BLaER1 treated with 17β-estradiol and CSF1 and Interleukin-3, amounts not matched to agents 10 nM and 100 nM (cell line): ENCODE measurements around the gene CD7.
A peak's percentile ranks its signal among the peaks of the same experiment; 100 is the strongest.

Experiments
- H3K27ac ChIP-seq, 11 experiments: shearing (Covaris generic); formaldehyde crosslinking; 2 replicates each; pipeline ENCODE4 v1.8.1; 2022
- H3K27me3 ChIP-seq, 11 experiments: shearing (Covaris generic); formaldehyde crosslinking; 2 replicates each; pipeline ENCODE4 v1.8.1; 2022
- H3K36me3 ChIP-seq, 11 experiments: shearing (Covaris generic); formaldehyde crosslinking; 2 replicates each; pipeline ENCODE4 v1.8.1; 2022
- H3K4me1 ChIP-seq, 10 experiments: shearing (Covaris generic); formaldehyde crosslinking; 2 replicates each; pipeline ENCODE4 v1.8.1; 2022
- H3K4me2 ChIP-seq, 11 experiments: shearing (Covaris generic); formaldehyde crosslinking; 2 replicates each; pipeline ENCODE4 v1.8.1; 2022
- H3K4me3 ChIP-seq, 10 experiments: shearing (Covaris generic); formaldehyde crosslinking; 2 replicates each; pipeline ENCODE4 v1.8.1; 2022
- H3K9ac ChIP-seq, 11 experiments: shearing (Covaris generic); formaldehyde crosslinking; 2 replicates each; pipeline ENCODE4 v1.8.1; 2022
- H3K9me3 ChIP-seq, 11 experiments: shearing (Covaris generic); formaldehyde crosslinking; replicated peaks in 1 of 11; 2 replicates each; pipeline ENCODE4 v1.8.1; 2022
- H4K20me1 ChIP-seq, 11 experiments: shearing (Covaris generic); formaldehyde crosslinking; 2 replicates each; pipeline ENCODE4 v1.8.1; 2022
- Cebpa-rat ChIP-seq, 11 experiments: shearing (Covaris generic); IDR thresholded peaks; 2 replicates each; pipeline ENCODE4 v1.8.1; 2022

Gene CD7

DNA sequence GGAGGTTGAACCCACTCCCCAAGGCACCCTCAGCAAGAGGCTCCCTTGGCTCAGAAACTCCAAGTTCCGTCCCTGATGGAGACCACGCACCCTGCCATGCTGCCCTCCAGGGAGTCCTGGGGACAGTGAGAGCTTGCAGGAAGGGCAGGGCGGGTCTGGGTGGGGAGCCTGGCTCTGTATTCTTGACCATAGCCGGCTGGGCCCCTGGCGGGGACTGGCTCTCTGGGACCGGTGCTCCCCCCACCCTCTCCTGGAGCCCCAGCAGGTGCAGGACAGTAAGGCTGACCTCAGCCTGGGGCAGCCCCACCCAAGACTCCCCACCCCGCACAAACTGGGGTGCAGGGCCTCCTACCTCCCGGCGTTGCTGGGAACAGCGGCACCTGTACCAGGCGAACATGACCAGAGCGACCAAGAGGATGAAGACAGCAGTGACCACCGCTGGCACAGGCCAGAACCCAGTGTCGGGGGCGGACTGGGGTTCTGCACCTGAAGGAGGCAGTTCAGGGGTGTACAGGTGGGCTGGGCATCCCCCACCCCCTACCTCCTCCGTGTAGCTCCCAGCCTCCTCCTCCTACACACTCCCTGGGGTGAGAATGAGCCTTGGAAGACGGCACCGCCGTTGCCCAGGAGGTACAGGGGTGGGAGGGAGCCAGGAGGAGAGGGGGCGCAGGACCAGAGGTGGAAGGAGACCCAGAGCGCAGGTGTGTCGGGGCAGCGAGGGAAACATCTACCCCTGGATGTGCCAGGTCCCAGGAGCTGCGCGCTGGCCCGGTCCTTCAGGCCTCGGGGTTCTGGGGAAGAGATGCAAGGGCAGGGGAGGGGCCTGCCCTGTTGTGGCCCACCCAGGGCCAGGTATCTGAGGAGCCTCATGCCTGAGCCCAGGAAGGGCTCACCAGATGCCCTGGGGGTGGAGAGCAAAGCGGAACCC is 5.4 kb upstream of the CD7 start:
- no peak overlapping the region for H3K4me3 ChIP-seq
- H3K9me3 ChIP-seq, result peaks cover 0 to 21% (median 15%) of the 10 kb centered on the region in 11 experiments; a peak in 14 of 22 replicates
- peak overlapping the region in 1 of 11 experiments; percentile 27; a peak in 1 of 22 replicates for H3K4me2 ChIP-seq
- H3K4me1 ChIP-seq, result peaks cover 9 to 49% (median 25%) of the 10 kb centered on the region in 10 experiments; a peak in 19 of 20 replicates
- peaks cover 12 to 46% (median 24%) of the 10 kb centered on the region in 11 experiments; a peak in 20 of 22 replicates for H3K27me3 ChIP-seq
- no peaks in the 10 kb centered on the region for H3K36me3 ChIP-seq
- TF ChIP-seq Cebpa-rat (IDR thresholded peaks at IDR 0.05), result no peak
- H3K9ac ChIP-seq, result no peak overlapping the region
- H3K27ac ChIP-seq, result no peak overlapping the region
- peaks cover 0 to 25% (median 3%) of the 10 kb centered on the region in 11 experiments; a peak in 9 of 22 replicates for H4K20me1 ChIP-seq

GRCh38 chr17:82321947-82322466 is 4.6 kb upstream of the CD7 start:
- no peak overlapping the region for H3K27ac ChIP-seq

DNA sequence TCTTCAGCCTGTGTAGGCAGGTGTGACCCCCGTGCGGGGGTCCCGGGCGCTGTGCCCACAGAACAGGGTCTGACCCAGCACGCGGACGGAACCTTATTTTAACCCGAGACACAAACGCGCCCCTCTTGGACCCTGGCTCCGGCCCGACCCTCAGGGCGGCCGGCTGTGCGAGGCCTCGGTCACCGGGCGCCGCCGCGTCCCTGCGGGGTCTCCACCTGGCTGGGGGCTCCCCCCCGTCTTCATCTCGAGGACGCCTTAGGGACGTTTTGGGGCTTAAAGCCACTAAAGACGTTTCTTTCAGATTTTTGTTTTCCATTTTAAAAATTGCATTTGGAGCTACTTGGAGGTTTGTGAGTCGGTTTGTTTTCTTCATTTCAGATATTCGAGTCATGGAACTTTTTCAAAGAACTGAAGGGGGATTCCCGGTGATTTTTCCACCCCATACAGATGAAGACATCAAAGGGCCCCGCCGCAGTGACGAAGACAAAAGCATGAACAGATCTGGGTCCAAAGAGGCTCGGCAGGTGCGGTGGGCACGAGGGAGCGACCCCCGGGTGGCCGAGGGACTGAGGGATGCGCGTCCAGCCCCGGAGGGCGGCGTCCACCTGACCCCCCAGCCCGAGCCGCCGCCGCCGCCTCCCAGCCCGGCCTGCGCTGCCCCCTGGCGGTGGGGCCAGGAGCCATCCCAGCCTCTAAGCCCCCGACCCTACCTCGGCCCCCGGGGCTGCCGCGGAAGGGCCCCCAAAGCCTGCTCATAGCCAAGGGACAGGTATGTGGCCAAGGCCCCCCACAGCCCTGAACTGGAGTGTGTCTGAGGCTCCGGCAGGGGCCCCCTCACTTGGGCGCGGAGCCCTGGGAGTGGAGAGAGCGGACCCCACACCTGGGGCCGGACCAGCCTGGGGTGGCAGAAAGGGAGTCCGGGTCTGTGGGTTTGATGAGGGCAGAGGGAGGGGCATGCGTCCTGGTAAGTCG is 3.8 kb upstream of the CD7 start:
- H4K20me1 ChIP-seq, result peaks cover 0 to 30% (median 3%) of the 10 kb centered on the region in 11 experiments; a peak in 9 of 22 replicates
- H3K36me3 ChIP-seq, result no peaks in the 10 kb centered on the region
- H3K27ac ChIP-seq, result no peak overlapping the region
- peaks cover 26 to 59% (median 38%) of the 10 kb centered on the region in 11 experiments for H3K27me3 ChIP-seq
- peaks cover 13 to 54% (median 36%) of the 10 kb centered on the region in 10 experiments; a peak in 19 of 20 replicates for H3K4me1 ChIP-seq
- peaks cover 0 to 21% (median 15%) of the 10 kb centered on the region in 11 experiments; a peak in 14 of 22 replicates for H3K9me3 ChIP-seq
- H3K4me2 ChIP-seq, result peak overlapping the region in 6 of 11 experiments; percentile 12 to 54 (median 22); a peak in 7 of 22 replicates
- H3K9ac ChIP-seq, result no peak overlapping the region
- no peak overlapping the region for H3K4me3 ChIP-seq
- TF ChIP-seq Cebpa-rat (IDR thresholded peaks at IDR 0.05), result no peak

More at GRCh38 chr17:82321947-82322466, 4.6 kb upstream of the CD7 start:
- no peaks in the 10 kb centered on the region for H3K36me3 ChIP-seq
- peaks cover 11 to 53% (median 30%) of the 10 kb centered on the region in 10 experiments; a peak in 19 of 20 replicates for H3K4me1 ChIP-seq
- TF ChIP-seq Cebpa-rat (IDR thresholded peaks at IDR 0.05), result no peak
- H3K4me2 ChIP-seq, result peak overlapping the region in 3 of 11 experiments; percentile 12 to 27 (median 19); a peak in 3 of 22 replicates
- H3K4me3 ChIP-seq, result no peak overlapping the region
- H3K9me3 ChIP-seq, result peaks cover 0 to 21% (median 15%) of the 10 kb centered on the region in 11 experiments; a peak in 14 of 22 replicates
- H3K27me3 ChIP-seq, result peaks cover 18 to 52% (median 31%) of the 10 kb centered on the region in 11 experiments
- H3K9ac ChIP-seq, result no peak overlapping the region
- peaks cover 0 to 25% (median 3%) of the 10 kb centered on the region in 11 experiments; a peak in 9 of 22 replicates for H4K20me1 ChIP-seq

DNA sequence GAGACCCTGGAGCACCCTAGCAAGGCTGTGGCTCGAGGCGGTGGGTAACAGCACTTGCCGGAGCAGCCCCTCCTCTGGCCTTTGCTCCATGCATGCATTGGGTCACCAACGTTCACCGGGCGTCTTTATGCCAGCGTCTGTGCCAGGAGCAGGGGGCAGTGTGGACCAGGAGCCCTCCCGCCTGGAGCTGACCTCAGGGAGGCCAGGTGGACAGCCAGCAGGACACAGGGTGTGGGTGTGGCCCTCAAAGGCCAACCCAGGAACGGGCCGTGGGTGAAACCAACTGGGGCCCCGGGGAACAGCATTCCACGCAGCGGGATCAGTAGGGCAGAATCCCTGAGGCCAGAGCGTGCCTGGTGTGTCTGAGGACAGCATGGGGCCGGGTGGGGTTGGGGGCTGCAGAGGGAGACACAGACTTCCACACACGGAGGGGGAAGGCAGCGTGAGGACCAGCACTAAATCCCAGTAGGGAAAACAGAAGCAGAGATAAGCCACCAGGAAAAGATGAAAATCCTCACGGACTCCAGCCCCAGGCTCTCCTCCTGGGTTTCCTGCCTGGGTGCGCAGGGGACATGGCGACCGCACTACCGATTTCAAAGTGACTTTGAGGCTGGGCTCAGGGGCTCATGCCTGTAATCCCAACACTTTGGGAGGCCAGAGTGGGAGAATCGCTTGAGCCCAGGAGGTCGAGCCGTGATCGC is 2.9 kb upstream of the CD7 start:
- Histone ChIP-seq H3K9ac (no peak overlapping the region), H3K27ac (no peak overlapping the region), H3K4me3 (no peak overlapping the region), H3K9me3 (peaks cover 0 to 21% (median 15%) of the 10 kb centered on the region in 11 experiments; a peak in 14 of 22 replicates), H3K36me3 (no peaks in the 10 kb centered on the region), H3K4me2 (no peak overlapping the region), H4K20me1 (peaks cover 0 to 40% (median 0%) of the 10 kb centered on the region in 11 experiments; a peak in 9 of 22 replicates), H3K27me3 (peaks cover 36 to 62% (median 46%) of the 10 kb centered on the region in 11 experiments), H3K4me1 (peaks cover 20 to 54% (median 37%) of the 10 kb centered on the region in 10 experiments; a peak in 19 of 20 replicates)
- no peak for TF ChIP-seq Cebpa-rat (IDR thresholded peaks at IDR 0.05)

GRCh38 chr17:82319619-82320062 is 2.2 kb upstream of the CD7 start:
- Histone ChIP-seq H3K9ac (no peak overlapping the region), H3K4me3 (no peak overlapping the region), H3K4me2 (no peak overlapping the region), H4K20me1 (peaks cover 0 to 40% (median 0%) of the 10 kb centered on the region in 11 experiments; a peak in 8 of 22 replicates), H3K4me1 (peaks cover 18 to 54% (median 36%) of the 10 kb centered on the region in 10 experiments; a peak in 19 of 20 replicates), H3K27ac (no peak overlapping the region), H3K9me3 (peaks cover 0 to 21% (median 15%) of the 10 kb centered on the region in 11 experiments; a peak in 14 of 22 replicates), H3K27me3 (peaks cover 33 to 62% (median 52%) of the 10 kb centered on the region in 11 experiments), H3K36me3 (no peaks in the 10 kb centered on the region)
- TF ChIP-seq Cebpa-rat (IDR thresholded peaks at IDR 0.05), result no peak

GRCh38 chr17:82318772-82319606 is 1.6 kb upstream of the CD7 start:
- Histone ChIP-seq H3K4me1 (peaks cover 21 to 55% (median 37%) of the 10 kb centered on the region in 10 experiments; a peak in 19 of 20 replicates), H3K4me3 (no peak overlapping the region), H3K36me3 (no peaks in the 10 kb centered on the region), H3K27ac (no peak overlapping the region), H3K9ac (no peak overlapping the region), H3K27me3 (peaks cover 31 to 64% (median 55%) of the 10 kb centered on the region in 11 experiments), H4K20me1 (peaks cover 0 to 44% (median 0%) of the 10 kb centered on the region in 11 experiments; a peak in 8 of 22 replicates), H3K4me2 (no peak overlapping the region), H3K9me3 (peaks cover 0 to 21% (median 15%) of the 10 kb centered on the region in 11 experiments; a peak in 14 of 22 replicates)
- no peak for TF ChIP-seq Cebpa-rat (IDR thresholded peaks at IDR 0.05)

- Histone ChIP-seq H3K27me3 (peaks cover 31 to 65% (median 56%) of the 10 kb centered on the region in 11 experiments), H3K9me3 (peaks cover 0 to 21% (median 15%) of the 10 kb centered on the region in 11 experiments; a peak in 14 of 22 replicates), H3K27ac (no peak overlapping the region), H4K20me1 (peaks cover 0 to 48% (median 0%) of the 10 kb centered on the region in 11 experiments; a peak in 8 of 22 replicates), H3K4me2 (no peak overlapping the region), H3K9ac (no peak overlapping the region), H3K4me3 (no peak overlapping the region), H3K36me3 (no peaks in the 10 kb centered on the region), H3K4me1 (peaks cover 21 to 50% (median 36%) of the 10 kb centered on the region in 10 experiments; a peak in 19 of 20 replicates)
- TF ChIP-seq Cebpa-rat (IDR thresholded peaks at IDR 0.05), result no peak
These were observed 726 bp upstream of the CD7 start for GRCh38 chr17:82318169-82318498.
